Measurements from ENCODE around the gene LITAFD. TPM values are rescaled to one million over a fixed set of nuclear protein-coding genes. Genes with fewer than 3 reads are reported as not detected.

The LITAFD gene
- total and polyA plus RNA-seq, 3 donors from 2014 or later: 2.2 to 10.5 (median 3.8) TPM

DNA sequence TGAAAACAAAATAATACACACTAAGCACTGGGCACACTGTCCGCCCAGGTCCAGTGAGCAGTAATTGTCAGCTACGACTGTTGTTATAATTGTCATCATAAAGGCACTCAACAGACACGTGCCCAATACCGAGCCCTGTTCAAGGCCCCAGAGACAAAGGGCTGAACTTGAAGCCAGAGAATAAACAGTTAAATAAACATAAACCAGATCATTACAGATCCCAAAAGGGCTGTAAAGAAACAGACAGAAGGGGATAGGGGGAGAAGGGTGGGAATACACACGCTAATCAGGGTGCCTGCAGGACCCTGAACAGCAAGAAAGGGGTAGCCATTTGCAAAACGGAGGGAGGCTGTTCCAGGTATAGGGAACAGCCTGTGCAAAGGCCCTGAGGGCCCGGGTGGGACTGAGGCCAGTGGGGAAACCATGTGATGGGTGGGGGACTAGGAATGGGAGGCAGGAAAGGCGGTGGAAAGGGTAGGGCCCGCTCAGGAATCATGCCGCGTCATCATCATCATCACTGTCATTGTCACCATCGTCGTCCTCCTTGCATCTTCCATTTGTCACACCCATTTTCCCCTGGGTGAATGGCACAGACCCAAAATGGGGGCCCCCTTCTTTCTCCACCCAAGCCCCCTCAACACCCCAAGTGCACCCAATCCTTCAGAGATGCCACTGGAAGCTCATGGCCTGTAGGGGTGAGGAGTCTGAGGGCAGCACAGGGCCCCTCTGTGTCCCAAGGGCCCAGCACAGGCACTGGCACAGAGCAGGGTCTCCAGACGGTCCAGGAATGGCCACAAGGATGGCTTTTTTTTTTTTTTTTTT is 19.6 kb upstream of the LITAFD start:
- no peaks in the 10 kb centered on the region for H3K27me3 ChIP-seq
- peaks cover 67% of the 10 kb centered on the region for H3K4me1 ChIP-seq
- WGBS, 2 donors: 83 to 88% methylated on average over 14 of the region's 14 CpGs
- TF ChIP-seq POLR2A (IDR thresholded peaks at IDR 0.05): no peak
- TF ChIP-seq, protein P1, sequence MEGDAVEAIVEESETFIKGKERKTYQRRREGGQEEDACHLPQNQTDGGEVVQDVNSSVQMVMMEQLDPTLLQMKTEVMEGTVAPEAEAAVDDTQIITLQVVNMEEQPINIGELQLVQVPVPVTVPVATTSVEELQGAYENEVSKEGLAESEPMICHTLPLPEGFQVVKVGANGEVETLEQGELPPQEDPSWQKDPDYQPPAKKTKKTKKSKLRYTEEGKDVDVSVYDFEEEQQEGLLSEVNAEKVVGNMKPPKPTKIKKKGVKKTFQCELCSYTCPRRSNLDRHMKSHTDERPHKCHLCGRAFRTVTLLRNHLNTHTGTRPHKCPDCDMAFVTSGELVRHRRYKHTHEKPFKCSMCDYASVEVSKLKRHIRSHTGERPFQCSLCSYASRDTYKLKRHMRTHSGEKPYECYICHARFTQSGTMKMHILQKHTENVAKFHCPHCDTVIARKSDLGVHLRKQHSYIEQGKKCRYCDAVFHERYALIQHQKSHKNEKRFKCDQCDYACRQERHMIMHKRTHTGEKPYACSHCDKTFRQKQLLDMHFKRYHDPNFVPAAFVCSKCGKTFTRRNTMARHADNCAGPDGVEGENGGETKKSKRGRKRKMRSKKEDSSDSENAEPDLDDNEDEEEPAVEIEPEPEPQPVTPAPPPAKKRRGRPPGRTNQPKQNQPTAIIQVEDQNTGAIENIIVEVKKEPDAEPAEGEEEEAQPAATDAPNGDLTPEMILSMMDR (IDR thresholded peaks at IDR 0.05): no peak
- no peak for DNase-seq
- H3K9me3 ChIP-seq: no peaks in the 10 kb centered on the region
- intact Hi-C loops (cut with DNase I; ENCODE audit: low total_unique reads): no loop called here
- H3K36me3 ChIP-seq (ENCODE audit: low read depth, missing control alignments): no peaks in the 10 kb centered on the region
- no peak overlapping the region for H3K4me3 ChIP-seq
- H3K27ac ChIP-seq: no peak overlapping the region

DNA sequence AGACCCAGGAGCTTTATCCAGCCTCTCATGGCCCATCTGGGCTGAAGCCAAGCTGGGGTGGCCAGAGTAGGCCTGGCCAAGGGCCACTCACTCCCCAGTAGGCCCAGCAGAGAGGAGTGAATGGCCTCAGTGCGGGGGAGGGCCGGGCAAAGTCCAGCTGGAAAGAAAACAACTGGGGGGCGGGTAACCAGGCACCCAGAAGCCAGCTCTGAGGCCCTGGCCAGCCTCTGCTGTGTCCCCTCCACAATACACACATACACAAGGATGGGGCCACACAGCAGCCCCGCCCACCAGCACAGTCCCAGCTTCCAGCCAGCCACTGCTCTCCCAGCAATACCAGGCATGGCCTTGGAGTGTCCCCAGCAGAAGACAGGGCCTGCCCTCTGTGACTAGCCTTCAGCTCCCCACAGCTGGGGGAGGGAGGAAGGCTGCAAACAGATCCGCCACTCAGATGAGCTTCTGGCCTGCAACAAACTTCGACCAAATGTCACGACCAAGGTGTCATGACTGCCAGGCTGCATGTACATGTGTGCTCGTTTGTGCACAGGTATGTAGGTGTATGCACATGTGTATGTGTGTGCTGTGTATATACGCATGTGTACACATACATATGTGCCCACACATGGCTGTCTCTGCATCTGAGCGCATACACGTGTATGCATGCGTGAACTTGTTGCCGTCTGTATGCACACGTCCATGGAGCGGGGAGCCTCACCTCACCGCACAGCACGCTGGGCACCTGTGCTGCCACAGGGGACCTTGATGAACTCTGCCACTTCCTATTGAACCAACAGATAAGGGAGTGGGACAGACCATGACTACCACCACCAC is 18.3 kb upstream of the LITAFD start:
- DNase-seq: peak; percentile 93
- TF ChIP-seq POLR2A (IDR thresholded peaks at IDR 0.05): no peak
- TF ChIP-seq, protein P1 (IDR thresholded peaks at IDR 0.05): no peak
- H3K27ac ChIP-seq: peak overlapping the region; percentile 21 to 32

DNA sequence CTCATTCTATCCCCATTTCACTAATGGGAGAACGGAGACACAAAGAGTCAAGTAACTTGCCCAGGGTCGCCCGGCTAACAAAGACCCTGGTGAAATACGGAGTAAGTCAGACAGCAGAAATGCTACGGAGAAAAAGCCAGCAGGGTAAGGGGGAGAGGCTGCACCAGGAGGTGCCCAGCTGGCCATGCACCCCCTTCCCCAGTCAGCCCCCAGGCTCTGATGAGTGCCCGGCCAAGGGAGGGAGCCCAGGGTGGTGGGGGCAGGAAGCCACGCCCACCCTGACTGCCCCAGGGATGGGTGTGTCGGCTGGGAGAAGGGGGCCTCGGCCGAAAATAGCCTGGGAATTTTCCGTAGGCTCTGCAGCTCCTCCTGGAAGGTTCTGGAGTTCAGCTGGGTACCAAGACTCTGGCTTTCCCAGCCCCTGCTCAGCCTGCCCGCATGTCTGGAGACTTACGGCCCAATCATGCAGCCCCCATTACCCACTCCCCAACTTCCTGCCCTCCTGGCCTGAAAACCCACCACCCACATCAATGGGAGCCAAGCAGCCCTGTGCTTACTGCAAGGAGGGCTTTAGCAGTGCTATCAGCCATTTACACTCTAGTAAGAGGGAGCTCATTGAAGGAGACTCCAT is 17.6 kb upstream of the LITAFD start:
- Histone ChIP-seq H3K27me3 (no peaks in the 10 kb centered on the region), H3K9me3 (no peaks in the 10 kb centered on the region), H3K27ac (peak overlapping the region; percentile 21 to 32), H3K36me3 (ENCODE audit: low read depth, missing control alignments) (no peaks in the 10 kb centered on the region), H3K4me3 (no peak overlapping the region), H3K4me1 (peaks cover 67% of the 10 kb centered on the region)
- intact Hi-C loops (cut with DNase I; ENCODE audit: low total_unique reads): no loop called here
- DNase-seq: no peak
- TF ChIP-seq, protein P1 (IDR thresholded peaks at IDR 0.05): no peak
- TF ChIP-seq POLR2A (IDR thresholded peaks at IDR 0.05): no peak
- WGBS, 2 donors: 39 to 61% methylated on average over 12 to 13 of the region's 13 CpGs

More for the DNA sequence above, 18.3 kb upstream of the LITAFD start:
- no peak overlapping the region for H3K4me3 ChIP-seq
- intact Hi-C loops (cut with DNase I; ENCODE audit: low total_unique reads): no loop called here
- H3K9me3 ChIP-seq: no peaks in the 10 kb centered on the region
- H3K4me1 ChIP-seq: peaks cover 67% of the 10 kb centered on the region
- H3K27me3 ChIP-seq: no peaks in the 10 kb centered on the region
- 78 to 88% methylated on average over 12 to 17 of the region's 17 CpGs for WGBS, 2 donors
- H3K36me3 ChIP-seq (ENCODE audit: low read depth, missing control alignments): no peaks in the 10 kb centered on the region

DNA sequence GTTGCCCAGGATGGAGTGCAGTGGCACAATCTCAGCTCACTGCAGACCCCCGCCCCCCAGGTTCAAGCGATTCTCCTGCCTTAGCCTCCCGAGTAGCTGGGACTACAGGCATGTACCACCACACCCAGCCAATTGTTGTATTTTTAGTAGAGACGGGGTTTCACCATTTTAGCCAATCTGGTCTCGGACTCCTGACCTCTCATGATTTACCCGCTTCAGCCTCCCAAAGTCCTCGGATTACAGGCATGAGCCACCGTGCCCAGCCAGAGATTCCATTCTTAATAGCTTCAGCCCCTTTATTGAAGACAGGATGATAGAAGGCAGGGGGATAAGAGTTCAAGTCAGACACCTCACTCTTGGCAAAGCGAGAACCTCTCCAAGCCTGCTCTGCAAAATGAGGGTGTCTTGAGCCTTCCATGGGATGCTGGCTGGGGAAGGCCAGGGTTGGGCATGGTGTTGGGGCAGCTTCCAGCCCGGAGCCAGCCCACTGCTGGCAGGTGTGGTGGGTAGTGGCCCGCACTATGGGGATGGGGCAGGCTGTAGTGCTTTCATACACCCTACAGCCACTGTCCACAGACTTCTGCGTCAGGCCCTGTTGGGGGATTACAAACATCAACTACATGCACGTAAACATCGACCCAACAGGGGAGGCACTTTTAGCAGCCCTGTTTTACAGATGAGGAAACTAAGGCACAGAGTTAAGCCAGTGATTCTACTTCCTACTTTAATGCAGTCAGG is 16.8 kb upstream of the LITAFD start:
- WGBS, 2 donors: 81 to 86% methylated on average over 14 of the region's 14 CpGs
- Histone ChIP-seq H3K9me3 (no peaks in the 10 kb centered on the region), H3K27me3 (no peaks in the 10 kb centered on the region), H3K4me1 (peaks cover 63% of the 10 kb centered on the region), H3K4me3 (no peak overlapping the region), H3K27ac (no peak overlapping the region), H3K36me3 (ENCODE audit: low read depth, missing control alignments) (no peaks in the 10 kb centered on the region)
- no peak for DNase-seq
- intact Hi-C loops (cut with DNase I; ENCODE audit: low total_unique reads): no loop called here
- TF ChIP-seq POLR2A (IDR thresholded peaks at IDR 0.05): no peak
- TF ChIP-seq, protein P1 (IDR thresholded peaks at IDR 0.05): no peak

All from testis (tissue), 3 donors.